Measurements from ENCODE around the gene MAML2. TPM values are rescaled to one million over a fixed set of nuclear protein-coding genes. Genes with fewer than 3 reads are reported as not detected.
A peak's percentile ranks its signal among the peaks of the same experiment; 100 is the strongest.

MAML2 gene
- total and polyA plus RNA-seq, 2 of the 13 experiments (the other 11 are each of a cell fraction or from before 2014, with no cell fraction given): 2.3 to 25.9 TPM

DNA sequence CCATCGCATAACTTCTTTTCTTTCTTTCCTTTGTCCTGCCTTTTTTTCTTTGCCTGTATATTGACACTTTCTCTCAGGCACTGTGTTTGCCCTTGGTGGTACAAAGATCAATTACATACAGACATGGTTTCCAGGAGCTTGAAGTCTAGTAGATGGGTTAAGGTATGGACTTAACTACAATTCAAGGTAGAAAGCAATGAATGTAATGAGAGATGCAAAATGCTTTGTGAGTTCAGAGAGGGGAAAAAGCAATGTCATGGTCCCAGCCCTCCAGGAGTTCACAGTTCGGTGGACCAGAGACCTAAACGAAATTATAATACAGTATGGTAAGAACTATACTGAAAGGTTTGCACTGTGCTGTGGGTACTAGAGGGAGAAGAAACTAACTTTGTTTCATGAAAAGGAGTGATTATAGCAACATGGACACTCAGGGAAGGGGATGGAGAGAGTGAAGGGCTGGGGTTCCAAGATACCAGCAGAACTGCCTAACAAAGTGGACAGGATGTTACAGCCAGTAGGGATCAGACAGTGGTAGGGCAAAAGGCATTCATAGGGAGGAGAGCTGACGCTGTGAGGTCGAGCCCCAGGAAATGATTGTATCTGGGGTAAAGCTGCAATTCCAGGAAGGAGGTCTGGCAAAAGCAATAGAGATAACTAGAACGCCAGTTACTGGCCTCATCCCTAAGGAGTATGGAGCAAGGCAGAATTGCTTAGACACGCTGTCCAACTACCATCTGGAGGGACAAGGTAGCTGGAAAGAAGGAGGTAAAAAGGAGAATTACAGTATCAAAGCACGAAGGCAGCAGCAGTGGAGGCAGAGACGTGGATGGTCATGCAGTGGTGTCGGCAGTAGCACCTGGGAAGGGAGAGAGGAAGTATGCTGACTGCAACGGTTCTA lies 260.7 kb downstream of the MAML2 start (continued):
- TF ChIP-seq, protein P1, sequence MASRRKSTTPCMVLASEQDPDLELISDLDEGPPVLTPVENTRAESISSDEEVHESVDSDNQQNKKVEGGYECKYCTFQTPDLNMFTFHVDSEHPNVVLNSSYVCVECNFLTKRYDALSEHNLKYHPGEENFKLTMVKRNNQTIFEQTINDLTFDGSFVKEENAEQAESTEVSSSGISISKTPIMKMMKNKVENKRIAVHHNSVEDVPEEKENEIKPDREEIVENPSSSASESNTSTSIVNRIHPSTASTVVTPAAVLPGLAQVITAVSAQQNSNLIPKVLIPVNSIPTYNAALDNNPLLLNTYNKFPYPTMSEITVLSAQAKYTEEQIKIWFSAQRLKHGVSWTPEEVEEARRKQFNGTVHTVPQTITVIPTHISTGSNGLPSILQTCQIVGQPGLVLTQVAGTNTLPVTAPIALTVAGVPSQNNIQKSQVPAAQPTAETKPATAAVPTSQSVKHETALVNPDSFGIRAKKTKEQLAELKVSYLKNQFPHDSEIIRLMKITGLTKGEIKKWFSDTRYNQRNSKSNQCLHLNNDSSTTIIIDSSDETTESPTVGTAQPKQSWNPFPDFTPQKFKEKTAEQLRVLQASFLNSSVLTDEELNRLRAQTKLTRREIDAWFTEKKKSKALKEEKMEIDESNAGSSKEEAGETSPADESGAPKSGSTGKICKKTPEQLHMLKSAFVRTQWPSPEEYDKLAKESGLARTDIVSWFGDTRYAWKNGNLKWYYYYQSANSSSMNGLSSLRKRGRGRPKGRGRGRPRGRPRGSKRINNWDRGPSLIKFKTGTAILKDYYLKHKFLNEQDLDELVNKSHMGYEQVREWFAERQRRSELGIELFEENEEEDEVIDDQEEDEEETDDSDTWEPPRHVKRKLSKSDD (CRISPR knock-in tag; IDR thresholded peaks at IDR 0.05; ENCODE audit: low read depth): no peak
- TF ChIP-seq, protein P2, sequence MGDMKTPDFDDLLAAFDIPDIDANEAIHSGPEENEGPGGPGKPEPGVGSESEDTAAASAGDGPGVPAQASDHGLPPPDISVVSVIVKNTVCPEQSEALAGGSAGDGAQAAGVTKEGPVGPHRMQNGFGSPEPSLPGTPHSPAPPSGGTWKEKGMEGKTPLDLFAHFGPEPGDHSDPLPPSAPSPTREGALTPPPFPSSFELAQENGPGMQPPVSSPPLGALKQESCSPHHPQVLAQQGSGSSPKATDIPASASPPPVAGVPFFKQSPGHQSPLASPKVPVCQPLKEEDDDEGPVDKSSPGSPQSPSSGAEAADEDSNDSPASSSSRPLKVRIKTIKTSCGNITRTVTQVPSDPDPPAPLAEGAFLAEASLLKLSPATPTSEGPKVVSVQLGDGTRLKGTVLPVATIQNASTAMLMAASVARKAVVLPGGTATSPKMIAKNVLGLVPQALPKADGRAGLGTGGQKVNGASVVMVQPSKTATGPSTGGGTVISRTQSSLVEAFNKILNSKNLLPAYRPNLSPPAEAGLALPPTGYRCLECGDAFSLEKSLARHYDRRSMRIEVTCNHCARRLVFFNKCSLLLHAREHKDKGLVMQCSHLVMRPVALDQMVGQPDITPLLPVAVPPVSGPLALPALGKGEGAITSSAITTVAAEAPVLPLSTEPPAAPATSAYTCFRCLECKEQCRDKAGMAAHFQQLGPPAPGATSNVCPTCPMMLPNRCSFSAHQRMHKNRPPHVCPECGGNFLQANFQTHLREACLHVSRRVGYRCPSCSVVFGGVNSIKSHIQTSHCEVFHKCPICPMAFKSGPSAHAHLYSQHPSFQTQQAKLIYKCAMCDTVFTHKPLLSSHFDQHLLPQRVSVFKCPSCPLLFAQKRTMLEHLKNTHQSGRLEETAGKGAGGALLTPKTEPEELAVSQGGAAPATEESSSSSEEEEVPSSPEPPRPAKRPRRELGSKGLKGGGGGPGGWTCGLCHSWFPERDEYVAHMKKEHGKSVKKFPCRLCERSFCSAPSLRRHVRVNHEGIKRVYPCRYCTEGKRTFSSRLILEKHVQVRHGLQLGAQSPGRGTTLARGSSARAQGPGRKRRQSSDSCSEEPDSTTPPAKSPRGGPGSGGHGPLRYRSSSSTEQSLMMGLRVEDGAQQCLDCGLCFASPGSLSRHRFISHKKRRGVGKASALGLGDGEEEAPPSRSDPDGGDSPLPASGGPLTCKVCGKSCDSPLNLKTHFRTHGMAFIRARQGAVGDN (CRISPR knock-in tag; IDR thresholded peaks at IDR 0.05): no peak
- TF ChIP-seq ZNF12 (CRISPR knock-in tag; IDR thresholded peaks at IDR 0.05) (peak; percentile 78), CREM (IDR thresholded peaks at IDR 0.05) (0 out of 2 replicates have a peak, but pooled peaks have one; percentile 33), CREM (CRISPR knock-in tag; IDR thresholded peaks at IDR 0.05) (no peak), TARDBP (CRISPR knock-in tag; IDR thresholded peaks at IDR 0.05) (peak; percentile 60; the same call in 1 of the 2 replicates), SMAD1 (CRISPR knock-in tag; IDR thresholded peaks at IDR 0.05; ENCODE audit: borderline replicate concordance, low read depth) (no peak), ZNF34 (CRISPR knock-in tag; IDR thresholded peaks at IDR 0.05; ENCODE audit: borderline replicate concordance) (no peak), NCOA2 (CRISPR knock-in tag; IDR thresholded peaks at IDR 0.05) (0 out of 2 replicates have a peak, but pooled peaks have one; percentile 32), SIN3B (IDR thresholded peaks at IDR 0.05; ENCODE audit: low read length) (no peak), EEA1 (CRISPR knock-in tag; IDR thresholded peaks at IDR 0.05; ENCODE audit: borderline replicate concordance) (no peak), HDAC2 (CRISPR knock-in tag; IDR thresholded peaks at IDR 0.05) (no peak), ZNF781 (CRISPR knock-in tag; IDR thresholded peaks at IDR 0.05; ENCODE audit: borderline replicate concordance, not compliant biosample characterization) (no peak), KLF13 (CRISPR knock-in tag; IDR thresholded peaks at IDR 0.05) (no peak), ZNF292 (CRISPR knock-in tag; IDR thresholded peaks at IDR 0.05; ENCODE audit: borderline replicate concordance, low read depth) (peak; percentile 51; the same call in 1 of the 2 replicates), FOXA3 (CRISPR knock-in tag; IDR thresholded peaks at IDR 0.05) (peak; percentile 71), HNF4A (CRISPR knock-in tag; IDR thresholded peaks at IDR 0.05) (peak; percentile 91), ZNF557 (CRISPR knock-in tag; IDR thresholded peaks at IDR 0.05) (no peak)
- TF ChIP-seq, protein P3, sequence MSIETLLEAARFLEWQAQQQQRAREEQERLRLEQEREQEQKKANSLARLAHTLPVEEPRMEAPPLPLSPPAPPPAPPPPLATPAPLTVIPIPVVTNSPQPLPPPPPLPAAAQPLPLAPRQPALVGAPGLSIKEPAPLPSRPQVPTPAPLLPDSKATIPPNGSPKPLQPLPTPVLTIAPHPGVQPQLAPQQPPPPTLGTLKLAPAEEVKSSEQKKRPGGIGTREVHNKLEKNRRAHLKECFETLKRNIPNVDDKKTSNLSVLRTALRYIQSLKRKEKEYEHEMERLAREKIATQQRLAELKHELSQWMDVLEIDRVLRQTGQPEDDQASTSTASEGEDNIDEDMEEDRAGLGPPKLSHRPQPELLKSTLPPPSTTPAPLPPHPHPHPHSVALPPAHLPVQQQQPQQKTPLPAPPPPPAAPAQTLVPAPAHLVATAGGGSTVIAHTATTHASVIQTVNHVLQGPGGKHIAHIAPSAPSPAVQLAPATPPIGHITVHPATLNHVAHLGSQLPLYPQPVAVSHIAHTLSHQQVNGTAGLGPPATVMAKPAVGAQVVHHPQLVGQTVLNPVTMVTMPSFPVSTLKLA (IDR thresholded peaks at IDR 0.05): no peak
- TF ChIP-seq, protein P4, sequence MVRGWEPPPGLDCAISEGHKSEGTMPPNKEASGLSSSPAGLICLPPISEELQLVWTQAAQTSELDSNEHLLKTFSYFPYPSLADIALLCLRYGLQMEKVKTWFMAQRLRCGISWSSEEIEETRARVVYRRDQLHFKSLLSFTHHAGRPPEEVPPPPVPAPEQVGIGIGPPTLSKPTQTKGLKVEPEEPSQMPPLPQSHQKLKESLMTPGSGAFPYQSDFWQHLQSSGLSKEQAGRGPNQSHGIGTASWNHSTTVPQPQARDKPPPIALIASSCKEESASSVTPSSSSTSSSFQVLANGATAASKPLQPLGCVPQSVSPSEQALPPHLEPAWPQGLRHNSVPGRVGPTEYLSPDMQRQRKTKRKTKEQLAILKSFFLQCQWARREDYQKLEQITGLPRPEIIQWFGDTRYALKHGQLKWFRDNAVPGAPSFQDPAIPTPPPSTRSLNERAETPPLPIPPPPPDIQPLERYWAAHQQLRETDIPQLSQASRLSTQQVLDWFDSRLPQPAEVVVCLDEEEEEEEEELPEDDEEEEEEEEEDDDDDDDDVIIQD (CRISPR knock-in tag; IDR thresholded peaks at IDR 0.05; ENCODE audit: low read depth): peak; percentile 77
